ENCODE results near the gene CELF2. TPM values are rescaled to one million over a fixed set of nuclear protein-coding genes. Genes with fewer than 3 reads are reported as not detected.

Gene CELF2
- total RNA-seq, 3 donors from 2014 or later = 40.0 to 178 (median 45.6) TPM

DNA sequence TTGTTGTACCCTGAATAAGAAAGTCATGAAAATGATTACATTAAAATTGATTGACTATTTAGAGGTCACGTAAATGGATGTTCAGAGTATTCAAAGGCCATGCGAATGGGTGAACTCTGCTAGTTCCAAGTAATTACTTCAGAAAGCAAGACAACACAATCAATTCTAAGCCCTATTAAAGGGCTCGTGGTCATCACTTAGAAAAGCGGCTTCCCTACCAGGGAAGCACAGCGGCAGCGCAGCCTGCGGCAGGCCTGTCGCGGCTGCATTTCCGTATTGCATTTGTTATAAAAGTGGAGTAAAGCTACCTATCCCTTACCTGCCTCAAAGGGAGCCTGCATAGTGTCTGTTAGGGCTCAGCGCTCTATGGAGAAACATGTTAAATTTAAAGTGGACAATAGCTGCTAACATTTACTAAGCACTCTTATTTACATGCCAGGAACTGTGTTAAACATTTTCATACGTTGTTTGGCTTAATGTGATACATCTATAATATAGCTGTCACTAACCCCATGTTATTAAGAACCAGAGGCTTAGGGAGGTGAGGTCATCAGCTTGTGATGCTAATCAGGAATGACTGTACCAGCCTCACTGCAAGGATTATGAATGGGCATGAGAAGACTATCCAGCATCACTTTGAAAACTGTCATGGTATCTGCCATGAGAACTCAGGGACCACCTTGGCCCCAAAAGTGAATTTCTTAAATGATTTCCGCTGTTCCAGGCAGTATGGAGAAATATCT is 187.5 kb downstream of the CELF2 start:
- Histone ChIP-seq H3K4me1 (no peaks in the 10 kb centered on the region), H3K9me3 (peaks cover 0 to 4% of the 10 kb centered on the region in 2 donors), H3K27ac (no peak overlapping the region), H3K27me3 (no peaks in the 10 kb centered on the region), H3K36me3 (no peaks in the 10 kb centered on the region), H3K4me3 (no peak overlapping the region)
- no peak for DNase-seq (ENCODE audit: low spot score in 2 of 2)
- intact Hi-C loops (cut with DNase I; ENCODE audit: low total_unique reads) = no loop called here
- TF ChIP-seq POLR2A (IDR thresholded peaks at IDR 0.05) = no peak
- no peak for TF ChIP-seq POLR2AphosphoS5 (IDR thresholded peaks at IDR 0.05)
- TF ChIP-seq, protein P1, sequence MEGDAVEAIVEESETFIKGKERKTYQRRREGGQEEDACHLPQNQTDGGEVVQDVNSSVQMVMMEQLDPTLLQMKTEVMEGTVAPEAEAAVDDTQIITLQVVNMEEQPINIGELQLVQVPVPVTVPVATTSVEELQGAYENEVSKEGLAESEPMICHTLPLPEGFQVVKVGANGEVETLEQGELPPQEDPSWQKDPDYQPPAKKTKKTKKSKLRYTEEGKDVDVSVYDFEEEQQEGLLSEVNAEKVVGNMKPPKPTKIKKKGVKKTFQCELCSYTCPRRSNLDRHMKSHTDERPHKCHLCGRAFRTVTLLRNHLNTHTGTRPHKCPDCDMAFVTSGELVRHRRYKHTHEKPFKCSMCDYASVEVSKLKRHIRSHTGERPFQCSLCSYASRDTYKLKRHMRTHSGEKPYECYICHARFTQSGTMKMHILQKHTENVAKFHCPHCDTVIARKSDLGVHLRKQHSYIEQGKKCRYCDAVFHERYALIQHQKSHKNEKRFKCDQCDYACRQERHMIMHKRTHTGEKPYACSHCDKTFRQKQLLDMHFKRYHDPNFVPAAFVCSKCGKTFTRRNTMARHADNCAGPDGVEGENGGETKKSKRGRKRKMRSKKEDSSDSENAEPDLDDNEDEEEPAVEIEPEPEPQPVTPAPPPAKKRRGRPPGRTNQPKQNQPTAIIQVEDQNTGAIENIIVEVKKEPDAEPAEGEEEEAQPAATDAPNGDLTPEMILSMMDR (IDR thresholded peaks at IDR 0.05) = no peak

DNA sequence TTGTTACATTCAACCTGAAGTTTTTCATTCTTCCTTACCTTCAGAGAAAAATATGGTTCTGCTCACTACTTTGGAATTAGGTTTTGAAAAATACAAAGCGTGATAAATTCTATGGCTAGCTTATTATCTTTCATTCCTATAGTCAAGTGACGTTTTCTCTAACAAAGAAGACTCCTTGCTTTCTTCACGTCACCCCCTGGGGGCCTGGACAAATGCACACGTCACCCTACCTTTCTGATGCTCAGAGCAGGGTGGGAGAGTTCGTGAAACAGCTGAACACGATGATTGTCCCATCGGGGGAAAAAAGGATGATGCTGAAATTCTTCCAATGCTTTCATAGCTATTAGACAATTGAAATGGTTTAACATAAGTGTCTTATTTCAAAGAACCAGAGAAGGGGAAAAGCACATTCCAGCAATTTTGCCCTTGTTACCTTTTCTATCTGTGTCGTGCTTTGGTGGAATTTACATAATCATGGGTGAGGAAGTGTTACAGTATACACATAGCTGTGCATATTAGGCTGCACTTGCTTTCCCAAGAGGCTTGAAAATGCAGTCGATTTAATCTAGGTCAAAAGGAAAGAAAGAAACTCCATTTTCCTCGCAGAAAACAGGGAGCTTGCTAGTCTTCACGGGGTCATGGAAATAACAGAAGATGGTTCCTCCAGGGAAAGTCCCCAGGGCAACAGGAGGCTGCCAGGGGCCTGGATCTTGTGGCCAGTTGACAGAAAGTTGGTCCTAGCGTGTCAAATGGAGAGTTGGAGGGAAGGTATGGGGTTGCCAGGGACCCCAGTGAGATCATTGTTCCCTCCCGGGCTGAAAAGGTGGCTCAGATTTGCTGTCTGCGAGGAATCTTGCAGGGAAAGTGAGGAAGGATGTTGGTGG is 189.2 kb downstream of the CELF2 start:
- no peak for TF ChIP-seq POLR2AphosphoS5 (IDR thresholded peaks at IDR 0.05)
- Histone ChIP-seq H3K4me3 (no peak overlapping the region), H3K27ac (no peak overlapping the region), H3K9me3 (no peaks in the 10 kb centered on the region), H3K4me1 (no peaks in the 10 kb centered on the region), H3K36me3 (no peaks in the 10 kb centered on the region), H3K27me3 (no peaks in the 10 kb centered on the region)
- intact Hi-C loops (cut with DNase I; ENCODE audit: low total_unique reads) = no loop called here
- DNase-seq (ENCODE audit: low spot score in 2 of 2) = no peak

DNA sequence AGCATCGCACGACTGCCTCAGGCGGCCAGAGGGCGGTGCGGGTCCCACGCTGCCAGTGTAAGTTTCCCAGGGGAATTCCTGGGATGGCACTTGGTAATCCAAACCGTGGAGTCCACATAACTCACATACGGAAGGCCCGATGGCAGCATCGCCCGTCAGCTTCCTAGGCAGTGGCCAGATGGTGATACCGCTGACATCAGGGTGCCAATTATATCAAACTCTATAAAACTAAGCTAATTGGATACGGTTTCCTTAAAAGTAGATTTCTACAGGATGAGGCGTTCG is 189.8 kb downstream of the CELF2 start:
- Histone ChIP-seq H3K4me1 (no peaks in the 10 kb centered on the region), H3K9me3 (no peaks in the 10 kb centered on the region), H3K27ac (no peak overlapping the region), H3K4me3 (no peak overlapping the region), H3K27me3 (no peaks in the 10 kb centered on the region), H3K36me3 (no peaks in the 10 kb centered on the region)
- intact Hi-C loops (cut with DNase I; ENCODE audit: low total_unique reads) = no loop called here
- TF ChIP-seq POLR2AphosphoS5 (IDR thresholded peaks at IDR 0.05) = no peak
- TF ChIP-seq, protein P1 (IDR thresholded peaks at IDR 0.05) = no peak
- TF ChIP-seq POLR2A (IDR thresholded peaks at IDR 0.05) = no peak
- DNase-seq (ENCODE audit: low spot score in 2 of 2) = no peak

DNA sequence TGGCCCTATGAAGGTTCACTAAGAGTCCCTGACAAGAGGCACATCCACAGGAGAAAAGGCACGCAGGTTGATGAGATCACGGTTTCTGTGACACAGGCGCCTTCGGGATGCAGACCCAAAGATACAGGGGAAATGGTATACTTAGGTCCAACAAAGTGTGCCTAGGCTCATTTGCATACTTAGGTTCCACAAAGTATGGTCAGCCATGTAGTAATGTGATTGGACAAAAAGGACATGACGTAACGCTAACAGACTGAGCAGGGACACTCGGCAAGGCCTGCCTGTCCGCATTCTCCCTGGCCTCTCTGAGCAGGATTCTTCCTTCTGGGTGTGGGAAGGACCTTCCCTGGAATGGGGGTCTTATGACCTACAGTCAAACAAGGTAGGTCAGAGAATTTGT is 190.6 kb downstream of the CELF2 start:
- TF ChIP-seq, protein P1 (IDR thresholded peaks at IDR 0.05) = no peak
- TF ChIP-seq POLR2A (IDR thresholded peaks at IDR 0.05) (no peak), POLR2AphosphoS5 (IDR thresholded peaks at IDR 0.05) (no peak)
- Histone ChIP-seq H3K27ac (no peak overlapping the region), H3K4me1 (no peaks in the 10 kb centered on the region), H3K27me3 (no peaks in the 10 kb centered on the region), H3K36me3 (no peaks in the 10 kb centered on the region), H3K9me3 (no peaks in the 10 kb centered on the region), H3K4me3 (no peak overlapping the region)
- intact Hi-C loops (cut with DNase I; ENCODE audit: low total_unique reads) = no loop called here
- no peak for DNase-seq (ENCODE audit: low spot score in 2 of 2)

DNA sequence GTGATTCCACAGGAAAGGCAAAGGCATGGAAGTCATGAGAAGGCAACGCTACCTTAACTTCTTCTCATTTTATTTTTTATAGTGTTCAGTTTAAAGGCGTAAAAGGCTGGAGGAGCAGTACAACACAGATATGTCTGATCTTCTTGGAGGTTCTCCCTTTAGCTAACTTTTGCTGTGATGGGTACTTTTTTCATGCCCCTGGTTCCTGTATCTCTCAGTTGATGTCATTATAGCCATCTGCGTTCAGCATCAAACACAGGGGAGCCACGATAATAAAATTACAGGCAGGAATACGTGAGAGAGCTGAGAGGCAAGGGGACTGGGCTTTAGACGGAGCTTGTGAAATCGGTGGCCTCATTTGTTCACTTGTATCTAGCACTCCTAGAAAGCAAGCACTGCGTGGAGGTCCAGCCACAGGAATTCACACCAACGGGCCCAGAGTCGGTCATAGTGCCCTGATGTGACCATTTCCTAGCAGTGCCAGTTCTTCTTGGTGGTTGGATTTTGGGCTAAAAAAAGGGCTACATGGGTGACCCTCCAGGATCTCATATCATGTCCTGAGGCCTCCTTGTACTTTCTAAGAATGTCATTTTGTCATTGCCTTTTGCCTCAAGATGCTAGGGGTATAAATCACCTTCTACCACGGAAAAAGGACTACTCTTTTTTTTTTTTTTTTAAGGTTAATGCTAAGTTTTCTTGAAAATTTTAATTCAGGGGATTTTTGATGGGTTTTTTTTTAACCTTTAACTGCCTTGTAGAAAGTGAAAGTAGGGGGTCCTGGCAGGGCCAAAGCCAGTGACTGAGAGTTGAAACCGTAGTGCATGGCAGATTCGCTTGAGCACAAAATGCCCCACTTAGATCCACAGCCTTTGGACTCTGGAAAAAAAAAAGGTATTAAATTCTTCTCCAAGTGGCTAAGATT is 191.5 kb downstream of the CELF2 start:
- Histone ChIP-seq H3K9me3 (no peaks in the 10 kb centered on the region), H3K4me3 (no peak overlapping the region), H3K27ac (no peak overlapping the region), H3K36me3 (no peaks in the 10 kb centered on the region), H3K27me3 (no peaks in the 10 kb centered on the region), H3K4me1 (no peaks in the 10 kb centered on the region)
- no peak for TF ChIP-seq POLR2AphosphoS5 (IDR thresholded peaks at IDR 0.05)
- TF ChIP-seq POLR2A (IDR thresholded peaks at IDR 0.05) = no peak
- TF ChIP-seq, protein P1 (IDR thresholded peaks at IDR 0.05) = no peak
- intact Hi-C loops (cut with DNase I; ENCODE audit: low total_unique reads) = no loop called here
- no peak for DNase-seq (ENCODE audit: low spot score in 2 of 2)
